Glutamatergic neuron (in vitro differentiated cells): ENCODE measurements around the gene COMMD6. TPM values are rescaled to one million over a fixed set of nuclear protein-coding genes. Genes with fewer than 3 reads are reported as not detected.

Experiments used
- DNase-seq: peaks from one replicate; pipeline ENCODE4 v3.0.0; 2022
- H3K27ac Mint-ChIP-seq: one replicate; pipeline ENCODE4 v1.8.0; 2020; ENCODE audit warnings: mild to moderate bottlenecking, mixed read lengths, inconsistent platforms; ENCODE audit not compliant: unreplicated experiment
- H3K27me3 Mint-ChIP-seq: one replicate; pipeline ENCODE4 v1.8.0; 2020; ENCODE audit warnings: mild to moderate bottlenecking, moderate library complexity, mixed read lengths, inconsistent platforms; ENCODE audit not compliant: unreplicated experiment
- H3K36me3 Mint-ChIP-seq: one replicate; pipeline ENCODE4 v1.8.0; 2020; ENCODE audit warnings: mild to moderate bottlenecking, mixed read lengths, inconsistent platforms; ENCODE audit not compliant: unreplicated experiment
- H3K4me1 Mint-ChIP-seq: one replicate; pipeline ENCODE4 v1.8.0; 2020; ENCODE audit warnings: mild to moderate bottlenecking, low read depth, mixed read lengths, inconsistent platforms; ENCODE audit not compliant: unreplicated experiment
- H3K4me3 Mint-ChIP-seq: one replicate; pipeline ENCODE4 v1.8.0; 2020; ENCODE audit warnings: mild to moderate bottlenecking, mixed read lengths, inconsistent platforms; ENCODE audit not compliant: unreplicated experiment
- H3K9me3 Mint-ChIP-seq: one replicate; pipeline ENCODE4 v1.8.0; 2020; ENCODE audit warnings: mild to moderate bottlenecking, moderate library complexity, mixed read lengths, inconsistent platforms; ENCODE audit not compliant: unreplicated experiment
- CTCF ChIP-seq: fragments of 200-600 bp; sonication (generic); IDR thresholded peaks from one replicate; pipeline ENCODE4 v1.5.0; 2021; ENCODE audit not compliant: partially characterized antibody, unreplicated experiment
- long read RNA-seq: library from polyadenylated mRNA; unstranded; transcript quantifications from one replicate; pipeline ENCODE4 v2.0.0, GENCODE V29; 2020; ENCODE audit not compliant: unreplicated experiment
- total RNA-seq: library from RNA; stranded (reverse); fragmentation: NEBNext Ultra II Directional; extraction: Animal tissue kit (Norgen Biotek cat#: 25700); gene quantifications from one replicate; pipeline ENCODE4 v1.2.1, GENCODE V29; 2021; ENCODE audit not compliant: unreplicated experiment

The COMMD6 gene
- total RNA-seq: 109 TPM
- long read RNA-seq, partial matches to known transcripts: 3 of 4 reads
- long read RNA-seq, other reads (novel, unspliced or antisense): 1 of 4 reads

GRCh38 chr13:75537401-75538365 lies at the start of gene COMMD6:
COMMD6 (minus strand) TSS chr13:75537841; CDS start chr13:75537805, 36 bp downstream.
- no peaks in the 10 kb centered on the region for H3K27me3 Mint-ChIP-seq
- peaks cover 5% of the 10 kb centered on the region for H3K9me3 Mint-ChIP-seq
- H3K36me3 Mint-ChIP-seq: no peaks in the 10 kb centered on the region
- peak; percentile 79 for TF ChIP-seq CTCF
- H3K27ac Mint-ChIP-seq: peak within 1 kb of the TSS; percentile 92
- peak within 1 kb of the TSS; percentile 100 for H3K4me3 Mint-ChIP-seq
- H3K4me1 Mint-ChIP-seq: peaks cover 7% of the 10 kb centered on the region
- peak; percentile 82 for DNase-seq

- Mint-ChIP-seq H3K27me3 (no peaks in the 10 kb centered on the region), H3K27ac (no peak overlapping the region), H3K9me3 (no peaks in the 10 kb centered on the region)
These were observed 47.5 kb upstream of the COMMD6 start for GRCh38 chr13:75585153-75585552.

GRCh38 chr13:75583091-75583490 lies 45.5 kb upstream of the COMMD6 start:
- Mint-ChIP-seq H3K36me3 (peaks cover 6% of the 10 kb centered on the region), H3K4me3 (no peak overlapping the region), H3K4me1 (no peaks in the 10 kb centered on the region), H3K9me3 (no peaks in the 10 kb centered on the region), H3K27ac (no peak overlapping the region), H3K27me3 (no peaks in the 10 kb centered on the region)
- DNase-seq: no peak
- no peak for TF ChIP-seq CTCF

More at GRCh38 chr13:75585153-75585552, 47.5 kb upstream of the COMMD6 start:
- no peak for DNase-seq
- Mint-ChIP-seq H3K4me1 (no peaks in the 10 kb centered on the region), H3K36me3 (peaks cover 6% of the 10 kb centered on the region), H3K4me3 (no peak overlapping the region)
- TF ChIP-seq CTCF: no peak

GRCh38 chr13:75581874-75582640 lies 44.4 kb upstream of the COMMD6 start:
- DNase-seq: no peak
- TF ChIP-seq CTCF: no peak
- Mint-ChIP-seq H3K4me1 (no peaks in the 10 kb centered on the region), H3K4me3 (no peak overlapping the region), H3K27me3 (no peaks in the 10 kb centered on the region), H3K36me3 (peaks cover 6% of the 10 kb centered on the region), H3K27ac (no peak overlapping the region), H3K9me3 (no peaks in the 10 kb centered on the region)
